MM.1S (cell line): ENCODE data around the gene DNAH6.

ENCODE experiments used
- DNase-seq: peaks from one replicate; pipeline ENCODE4 v3.0.0-alpha.2; 2015
- H2AFZ ChIP-seq: fragments of 300-600 bp; sonication (generic); 2 replicates; pipeline ENCODE4 v1.6.0; 2016; ENCODE audit warnings: antibody characterized with exemption, low read length
- H3F3A ChIP-seq: fragments of 300-600 bp; sonication (generic); 2 replicates; pipeline ENCODE4 v1.6.1; 2016; ENCODE audit warnings: mild to moderate bottlenecking, antibody characterized with exemption, low read length, moderate library complexity, mixed read lengths; ENCODE audit not compliant: insufficient read depth
- H3K27ac ChIP-seq: fragments of 300-600 bp; sonication (generic); 2 replicates; pipeline ENCODE4 v1.5.1; 2016; ENCODE audit warnings: mild to moderate bottlenecking, low read length
- H3K27me3 ChIP-seq: fragments of 300-600 bp; sonication (generic); replicated peaks from 2 replicates; pipeline ENCODE4 v1.6.0; 2016; ENCODE audit warnings: low read length; ENCODE audit not compliant: insufficient read depth
- H3K36me3 ChIP-seq: fragments of 300-600 bp; sonication (generic); replicated peaks from 2 replicates; pipeline ENCODE4 v1.6.1; 2016; ENCODE audit warnings: mild to moderate bottlenecking, low read length, mixed read lengths; ENCODE audit not compliant: insufficient read depth
- H3K4me1 ChIP-seq: fragments of 300-600 bp; sonication (generic); 2 replicates; pipeline ENCODE4 v1.6.1; 2016; ENCODE audit warnings: low read length, mixed read lengths
- H3K4me2 ChIP-seq: fragments of 300-600 bp; sonication (generic); 2 replicates; pipeline ENCODE4 v1.6.0; 2016; ENCODE audit warnings: low read depth, low read length
- H3K4me3 ChIP-seq: fragments of 300-600 bp; sonication (generic); 2 replicates; pipeline ENCODE4 v1.5.1; 2016; ENCODE audit warnings: low read length, mixed read lengths
- H3K79me2 ChIP-seq: fragments of 300-600 bp; sonication (generic); 2 replicates; pipeline ENCODE4 v1.6.1; 2016; ENCODE audit warnings: mixed run types, low read length, mixed read lengths
- H3K9ac ChIP-seq: fragments of 300-600 bp; sonication (generic); 2 replicates; pipeline ENCODE4 v1.6.1; 2016; ENCODE audit warnings: low read length, mixed read lengths
- H3K9me2 ChIP-seq: fragments of 300-600 bp; sonication (generic); replicated peaks from 2 replicates; pipeline ENCODE4 v1.6.1; 2016; ENCODE audit warnings: mild to moderate bottlenecking, low read length, mixed read lengths; ENCODE audit not compliant: insufficient read depth
- H3K9me3 ChIP-seq: fragments of 300-600 bp; sonication (generic); replicated peaks from 2 replicates; pipeline ENCODE4 v1.6.1; 2016; ENCODE audit warnings: mild to moderate bottlenecking, low read length, mixed read lengths; ENCODE audit not compliant: insufficient read depth
- H4K20me1 ChIP-seq: fragments of 300-600 bp; sonication (generic); 2 replicates; pipeline ENCODE4 v1.6.1; 2016; ENCODE audit warnings: mild to moderate bottlenecking, low read length, moderate library complexity, mixed read lengths; ENCODE audit not compliant: insufficient read depth
- CTCF ChIP-seq: fragments of 300-600 bp; sonication (generic); IDR thresholded peaks from 2 replicates; pipeline ENCODE4 v1.5.1; 2016; ENCODE audit warnings: antibody characterized with exemption, low read length, mixed read lengths
- EZH2 ChIP-seq: fragments of 300-600 bp; sonication (generic); optimal IDR thresholded peaks from 2 replicates; pipeline ENCODE3; 2017; ENCODE audit warnings: low read depth, mild to moderate bottlenecking, antibody characterized with exemption, low read length, mixed read lengths
- EZH2phosphoT487 ChIP-seq: fragments of 300-600 bp; sonication (generic); IDR thresholded peaks from 2 replicates; pipeline ENCODE4 v1.6.1; 2018; ENCODE audit warnings: antibody characterized with exemption, low read length

DNAH6 gene

DNA sequence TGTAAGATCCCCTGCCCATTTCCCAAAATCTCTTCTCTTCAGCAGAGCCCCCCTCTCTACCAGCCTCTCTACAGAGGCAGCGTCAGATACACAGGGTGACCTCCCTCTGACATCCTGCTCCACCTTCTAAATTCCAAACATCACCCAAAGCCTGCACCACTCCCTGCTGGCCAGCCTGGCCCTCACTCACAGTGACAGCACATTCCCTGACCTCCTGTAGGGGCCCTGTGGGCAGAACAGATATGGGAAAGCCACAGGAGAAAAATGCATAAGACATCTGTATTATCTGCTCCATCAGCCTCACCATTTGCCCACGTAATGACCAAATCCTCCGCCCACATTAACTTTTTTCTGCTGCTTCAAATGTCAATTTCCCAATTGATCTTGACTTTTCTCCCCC is 324.0 kb downstream of the DNAH6 start:
- no peaks in the 10 kb centered on the region for H3K27me3 ChIP-seq

DNA sequence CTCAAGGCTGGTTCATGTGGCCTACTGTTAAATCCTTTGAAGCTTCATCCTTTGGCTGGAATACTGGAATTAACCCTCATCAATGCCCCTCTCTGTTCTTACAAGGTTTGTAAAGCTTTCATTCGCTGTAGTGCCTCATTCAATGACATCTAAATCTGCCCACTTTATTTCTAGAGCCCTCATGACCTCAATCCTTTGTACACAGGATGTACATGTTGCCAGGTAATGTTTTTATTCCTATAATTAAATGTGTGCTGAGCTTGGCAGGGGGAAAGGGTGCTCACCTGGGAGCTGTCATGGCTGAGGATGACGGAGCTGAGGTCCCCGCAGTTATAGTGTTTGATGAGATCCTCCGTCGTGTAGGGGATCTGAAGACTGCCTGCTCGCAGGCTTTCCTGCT is 325.3 kb downstream of the DNAH6 start:
- no peaks in the 10 kb centered on the region for H3K27me3 ChIP-seq
- H3K36me3 ChIP-seq = no peaks in the 10 kb centered on the region
- no peak overlapping the region for H3K4me2 ChIP-seq
- peaks cover 14% of the 10 kb centered on the region for H3K4me1 ChIP-seq
- no peak overlapping the region for H3K9ac ChIP-seq
- no peak overlapping the region for H3K27ac ChIP-seq
- no peaks in the 10 kb centered on the region for H4K20me1 ChIP-seq
- H2AFZ ChIP-seq = no peak overlapping the region
- no peak for DNase-seq
- H3F3A ChIP-seq = peaks cover 4% of the 10 kb centered on the region; the same call in 1 of the 2 replicates
- no peaks in the 10 kb centered on the region for H3K9me3 ChIP-seq
- no peaks in the 10 kb centered on the region for H3K9me2 ChIP-seq
- TF ChIP-seq EZH2phosphoT487 = no peak
- TF ChIP-seq CTCF = no peak
- no peak for TF ChIP-seq EZH2
- no peak overlapping the region for H3K4me3 ChIP-seq
- no peaks in the 10 kb centered on the region for H3K79me2 ChIP-seq

More for the DNA sequence above, 324.0 kb downstream of the DNAH6 start:
- no peaks in the 10 kb centered on the region for H3F3A ChIP-seq
- peaks cover 2% of the 10 kb centered on the region for H3K4me1 ChIP-seq
- no peak overlapping the region for H2AFZ ChIP-seq
- H3K4me2 ChIP-seq = no peak overlapping the region
- no peaks in the 10 kb centered on the region for H3K36me3 ChIP-seq
- H3K9ac ChIP-seq = no peak overlapping the region
- H3K27ac ChIP-seq = no peak overlapping the region
- H3K79me2 ChIP-seq = no peaks in the 10 kb centered on the region
- no peaks in the 10 kb centered on the region for H4K20me1 ChIP-seq
- DNase-seq = no peak
- H3K4me3 ChIP-seq = no peak overlapping the region
- H3K9me3 ChIP-seq = no peaks in the 10 kb centered on the region
- TF ChIP-seq CTCF (no peak), EZH2 (no peak), EZH2phosphoT487 (no peak)
- no peaks in the 10 kb centered on the region for H3K9me2 ChIP-seq

DNA sequence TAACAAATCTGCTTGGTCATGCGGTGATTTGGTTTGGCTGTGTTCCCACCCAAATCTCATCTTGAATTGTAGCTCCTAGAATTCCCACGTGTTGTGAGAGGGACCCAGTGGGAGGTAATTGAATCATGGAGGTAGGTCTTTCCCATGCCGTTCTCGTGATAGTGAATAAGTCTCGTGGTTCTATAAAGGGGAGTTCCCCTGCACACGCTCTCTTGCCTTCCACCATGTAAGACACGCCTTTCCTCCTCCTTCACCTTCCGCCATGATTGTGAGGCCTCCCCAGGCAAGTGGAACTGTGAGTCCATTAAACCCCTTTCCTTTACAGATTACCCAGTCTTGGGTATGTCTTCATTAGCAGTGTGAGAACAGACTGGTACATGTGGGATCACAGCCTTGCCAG is 327.8 kb downstream of the DNAH6 start:
- Histone ChIP-seq H3K9ac (no peak overlapping the region), H4K20me1 (no peaks in the 10 kb centered on the region), H3K27me3 (no peaks in the 10 kb centered on the region), H3K27ac (no peak overlapping the region), H2AFZ (no peak overlapping the region), H3K36me3 (no peaks in the 10 kb centered on the region), H3K9me2 (no peaks in the 10 kb centered on the region), H3K4me3 (no peak overlapping the region), H3K4me1 (peaks cover 21% of the 10 kb centered on the region), H3K79me2 (no peaks in the 10 kb centered on the region), H3F3A (peaks cover 4% of the 10 kb centered on the region; the same call in 1 of the 2 replicates), H3K4me2 (no peak overlapping the region), H3K9me3 (no peaks in the 10 kb centered on the region)
- no peak for DNase-seq
- no peak for TF ChIP-seq EZH2
- no peak for TF ChIP-seq CTCF
- no peak for TF ChIP-seq EZH2phosphoT487
